HG02852 (cell line): ENCODE measurements around the gene ZNF722.
"Not testable (repeated sequence)": the region's sequence is repeated elsewhere in the genome, so short reads cannot be mapped to it uniquely, and the experiment has no call there.

ENCODE experiments used
- ATAC-seq: cut with Tn5 transposase; IDR thresholded peaks from one replicate; pipeline ENCODE4 v1.9.1; 2021; ENCODE audit warnings: mild to moderate bottlenecking, moderate library complexity; ENCODE audit not compliant: unreplicated experiment

The ZNF722 gene

GRCh38 chr7:63998549-63998948 is at the start of gene ZNF722:
Gene ZNF722, plus strand, starts transcription at chr7:63998849. Its CDS starts 113 bp downstream, at chr7:63998962.
- no peak for ATAC-seq

GRCh38 chr7:63953181-63953580 is 45.5 kb upstream of the ZNF722 start:
- ATAC-seq = no peak

DNA sequence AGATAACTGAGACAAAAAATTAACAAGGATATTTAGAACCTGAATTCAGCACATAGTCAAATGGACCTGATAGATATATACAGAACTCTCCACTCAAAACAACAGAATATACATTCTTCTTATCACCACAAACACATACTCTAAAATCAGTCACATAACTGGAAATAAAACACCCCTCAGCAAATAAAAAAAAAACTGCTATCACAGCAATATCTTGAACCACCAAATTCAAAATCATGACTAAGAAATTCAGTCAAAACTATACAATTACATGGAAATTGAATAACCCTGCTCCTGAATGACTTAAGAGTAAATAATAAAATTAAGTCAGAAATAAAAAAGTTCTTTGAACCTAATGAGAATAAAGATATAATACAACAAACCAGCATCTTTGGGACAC is 30.0 kb upstream of the ZNF722 start:
- no peak for ATAC-seq

DNA sequence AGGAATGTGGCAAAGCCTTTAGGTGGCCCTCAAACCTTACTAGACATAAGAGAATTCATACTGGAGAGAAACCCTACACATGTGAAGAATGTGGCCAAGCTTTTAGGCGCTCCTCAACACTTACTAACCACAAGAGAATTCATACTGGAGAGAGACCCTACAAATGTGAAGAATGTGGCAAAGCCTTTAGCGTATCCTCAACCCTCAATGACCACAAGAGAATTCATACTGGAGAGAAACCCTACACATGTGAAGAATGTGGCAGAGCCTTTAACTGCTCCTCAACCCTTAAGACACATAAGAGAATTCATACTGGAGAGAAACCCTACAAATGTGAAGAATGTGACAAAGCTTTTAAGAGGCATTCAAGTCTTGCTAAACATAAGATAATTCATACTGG is 16.8 kb downstream of the ZNF722 start:
- not testable (repeated sequence) for ATAC-seq

DNA sequence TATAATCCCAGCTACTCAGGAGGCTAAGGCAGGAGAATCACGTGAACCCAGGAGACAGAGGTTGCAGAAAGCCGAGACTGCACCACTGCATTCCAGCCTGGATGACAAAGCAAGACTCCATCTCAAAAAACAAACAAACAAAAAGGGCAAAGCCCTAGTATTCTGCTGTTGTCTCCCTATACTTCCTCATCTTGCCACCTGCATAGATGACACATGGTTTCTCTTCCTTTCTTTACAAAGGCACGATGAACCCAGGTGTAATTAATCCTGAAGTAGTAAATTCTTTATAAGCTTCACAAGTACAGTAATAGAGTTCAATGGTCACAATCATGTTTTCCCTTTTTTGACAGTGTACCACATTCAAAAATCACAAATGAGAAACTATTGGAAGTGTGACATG is 36.7 kb downstream of the ZNF722 start:
- ATAC-seq = no peak

GRCh38 chr7:64037095-64037494 is 38.4 kb downstream of the ZNF722 start:
- no peak for ATAC-seq

DNA sequence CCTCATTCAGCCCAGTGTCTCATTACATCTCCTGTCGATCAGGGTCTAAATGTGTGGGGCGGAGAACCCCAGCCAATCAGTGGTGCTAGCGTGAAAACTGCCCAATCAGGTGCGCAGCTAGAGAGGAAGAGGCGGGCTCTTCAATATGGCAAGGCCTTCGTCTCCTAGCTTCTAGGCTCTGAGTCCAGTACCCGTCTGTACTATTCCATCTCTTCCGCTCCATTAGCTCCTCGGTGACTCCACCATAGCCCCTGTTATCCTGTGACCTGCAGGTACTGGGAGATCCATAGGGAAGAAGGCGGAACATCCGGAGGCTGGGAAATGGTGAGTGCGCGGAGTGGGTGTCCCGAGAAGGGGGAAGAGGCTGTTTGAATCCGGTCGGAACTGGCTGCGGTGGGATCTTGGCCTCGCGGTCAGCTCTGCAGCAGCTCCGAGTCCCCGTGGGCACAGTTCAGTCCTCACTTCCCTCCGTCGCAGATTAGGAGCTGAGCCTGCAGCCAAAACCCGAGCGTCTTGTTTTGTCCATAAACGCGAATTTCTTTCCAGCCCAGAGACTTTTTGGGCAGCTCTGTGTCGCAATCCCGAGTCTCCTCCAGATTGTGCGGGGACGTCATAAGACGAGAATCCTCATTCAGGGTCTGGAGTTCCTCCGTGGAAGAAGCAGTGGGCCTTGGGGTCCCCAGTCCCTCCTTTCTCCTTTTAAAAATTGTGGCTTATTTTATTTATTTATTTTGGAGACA is 46.8 kb downstream of the ZNF722 start, which contains the start of gene ZNF727:
Gene ZNF727 (plus strand): TSS at position 134 of the 740 bp plus-strand sequence. CDS start 188 bp downstream, at position 322.
- no peak for ATAC-seq

GRCh38 chr7:64046041-64046389 is 47.4 kb downstream of the ZNF722 start:
- ATAC-seq = no peak
